KG1 (cell line): ENCODE measurements around the gene SELL.
"Not testable (repeated sequence)": the region's sequence is repeated elsewhere in the genome, so short reads cannot be mapped to it uniquely, and the experiment has no call there.

ENCODE experiments used
- DNase-seq: peaks from one replicate; lab custom pipeline; 2025; lab: John Stamatoyannopoulos, UW

SELL gene

DNA sequence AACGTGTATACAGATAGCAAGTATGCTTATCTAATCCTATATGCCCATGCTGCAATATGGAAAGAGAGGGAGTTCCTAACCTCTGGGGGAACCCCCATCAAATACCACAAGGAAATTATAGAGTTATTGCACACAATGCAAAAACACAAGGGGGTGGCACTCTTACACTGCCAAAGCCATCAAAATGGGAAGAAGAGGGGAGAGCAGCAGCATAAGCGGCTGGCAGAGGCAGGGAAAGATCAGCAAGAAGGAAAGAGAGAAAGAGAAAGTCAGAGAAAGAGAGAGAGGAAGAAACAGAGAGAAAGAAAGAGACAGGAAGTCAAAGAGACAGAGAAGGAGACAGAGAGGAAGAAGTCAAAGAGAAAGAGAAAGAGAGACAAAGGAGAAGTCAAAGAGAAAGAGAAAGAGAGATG, 44.2 kb downstream of the SELL start:
- not testable (repeated sequence) for DNase-seq

DNA sequence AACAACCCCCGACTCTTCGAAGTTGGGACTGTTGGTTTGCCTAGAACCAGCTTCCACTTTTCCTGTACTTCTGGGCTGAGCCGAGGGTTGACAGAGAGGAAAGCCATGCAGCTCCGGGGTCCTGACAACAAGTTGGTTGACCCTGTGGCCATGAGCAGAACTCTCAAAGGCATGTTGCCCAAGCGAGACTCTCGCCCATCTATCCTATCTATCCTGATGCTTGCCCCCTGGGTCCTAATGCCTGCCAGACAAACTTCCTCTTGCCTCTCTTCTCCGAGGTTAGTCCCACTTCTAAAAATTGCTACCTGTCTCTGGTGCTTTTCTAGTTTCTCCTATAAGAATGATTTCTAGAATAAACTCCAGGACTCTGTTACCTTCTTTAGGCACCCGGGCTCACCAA, 48.7 kb downstream of the SELL start:
- DNase-seq = not testable (repeated sequence)

DNA sequence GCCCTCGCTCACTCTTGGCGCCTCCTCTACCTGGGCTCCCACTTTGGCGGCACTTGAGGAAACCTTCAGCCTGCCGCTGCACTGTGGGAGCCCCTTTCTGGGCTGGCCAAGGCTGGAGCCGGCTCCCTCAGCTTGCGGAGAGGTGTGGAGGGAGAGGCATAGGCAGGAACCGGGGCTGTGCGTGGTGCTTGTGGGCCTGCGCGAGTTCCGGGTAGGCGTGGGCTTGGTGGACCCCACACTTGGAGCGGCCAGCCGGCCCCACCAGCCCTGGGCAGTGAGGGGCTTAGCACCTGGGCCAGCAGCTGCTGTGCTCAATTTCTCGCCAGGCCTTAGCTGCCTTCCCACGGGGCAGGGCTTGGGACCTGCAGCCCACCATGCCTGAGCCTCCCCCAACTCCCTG, 50.4 kb downstream of the SELL start:
- DNase-seq = not testable (repeated sequence)

DNA sequence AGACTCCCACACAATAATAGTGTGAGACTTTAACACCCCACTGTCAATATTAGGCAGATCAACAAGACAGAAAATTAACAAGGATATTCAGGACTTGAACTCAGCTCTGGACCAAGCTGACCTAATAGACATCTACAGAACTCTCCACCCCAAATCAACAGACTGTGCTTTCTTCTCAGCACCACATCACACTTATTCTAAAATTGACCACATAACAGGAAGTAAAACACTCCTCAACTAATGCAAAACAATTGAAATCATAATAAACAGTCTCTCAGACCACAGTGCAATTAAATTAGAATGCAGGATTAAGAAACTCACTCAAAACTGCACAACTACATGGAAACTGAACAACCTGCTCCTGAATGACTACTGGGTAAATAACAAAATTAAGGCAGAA, 52.6 kb downstream of the SELL start:
- not testable (repeated sequence) for DNase-seq

DNA sequence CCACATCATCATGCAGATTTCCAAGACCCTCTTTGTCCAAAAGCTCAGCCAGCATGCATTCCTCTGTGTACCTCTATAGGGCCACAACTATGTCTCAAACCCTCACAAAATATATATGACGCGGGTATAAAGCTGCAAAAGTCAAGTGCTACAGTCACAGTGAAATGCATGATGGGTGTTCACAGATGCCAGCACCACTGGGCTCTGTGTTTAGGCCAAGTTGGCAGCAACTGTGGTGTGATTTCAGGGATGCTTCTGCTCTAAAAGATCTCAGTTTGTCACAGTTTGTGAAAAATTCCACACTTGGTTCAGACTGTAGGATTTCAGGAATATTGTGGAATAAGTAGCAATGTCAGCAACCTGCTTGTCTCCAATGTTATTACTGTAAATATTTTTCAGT, 57.5 kb downstream of the SELL start:
- no peak for DNase-seq

DNA sequence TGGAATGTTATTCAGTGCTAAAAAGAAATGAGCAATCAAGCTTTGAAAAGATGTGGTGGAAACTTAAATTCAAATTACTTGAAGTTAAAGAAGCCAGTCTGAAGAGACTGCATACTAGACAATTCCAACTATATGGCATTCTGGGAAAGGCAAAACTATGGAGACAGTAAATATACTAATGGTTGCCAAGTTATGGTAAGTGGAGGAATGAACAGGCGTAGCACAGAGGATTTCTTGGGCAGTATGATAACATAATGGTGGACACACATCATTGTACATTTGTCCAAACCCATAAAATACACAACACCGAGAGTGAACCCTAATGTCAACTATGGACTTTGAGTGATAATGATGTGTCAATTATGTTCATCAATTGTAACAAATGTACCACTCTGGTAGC, 60.4 kb downstream of the SELL start:
- DNase-seq = no peak

DNA sequence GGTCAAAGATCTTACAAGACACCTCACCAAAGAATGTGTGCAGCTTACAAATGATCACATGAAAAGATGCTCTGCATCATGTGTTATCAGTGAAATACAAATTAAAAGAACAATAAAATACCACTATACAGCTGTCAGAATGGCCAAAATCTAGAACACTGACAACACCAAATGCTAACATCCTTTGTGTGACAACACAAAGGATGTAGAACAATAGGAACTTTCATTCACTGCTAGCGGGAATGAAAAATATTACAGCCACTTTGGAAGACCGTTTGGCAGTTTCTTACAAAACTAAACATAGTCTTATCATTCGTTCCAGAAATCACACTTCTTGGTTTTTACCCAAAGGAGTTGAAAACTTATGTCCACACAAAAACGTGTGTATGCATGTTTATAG, 60.9 kb downstream of the SELL start:
- no peak for DNase-seq

DNA sequence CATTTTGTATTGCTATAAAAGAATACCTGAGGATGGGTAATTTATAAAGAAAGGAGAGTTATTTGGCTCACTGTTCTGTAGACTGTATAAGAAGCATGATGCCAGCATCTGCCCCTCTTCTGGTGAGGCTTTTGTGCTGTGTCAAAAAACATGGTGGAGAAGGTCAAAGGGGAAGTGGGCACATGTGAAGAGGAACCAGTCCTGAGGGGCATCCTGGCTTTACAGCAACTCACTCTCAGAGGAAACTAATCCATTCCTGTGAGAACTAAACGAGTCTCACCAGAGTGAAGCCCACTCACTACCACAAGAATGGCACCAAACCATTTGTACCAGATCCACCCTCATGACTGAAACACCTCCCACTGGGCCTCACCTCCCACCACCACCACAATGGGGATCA, 62.7 kb downstream of the SELL start:
- DNase-seq = no peak

DNA sequence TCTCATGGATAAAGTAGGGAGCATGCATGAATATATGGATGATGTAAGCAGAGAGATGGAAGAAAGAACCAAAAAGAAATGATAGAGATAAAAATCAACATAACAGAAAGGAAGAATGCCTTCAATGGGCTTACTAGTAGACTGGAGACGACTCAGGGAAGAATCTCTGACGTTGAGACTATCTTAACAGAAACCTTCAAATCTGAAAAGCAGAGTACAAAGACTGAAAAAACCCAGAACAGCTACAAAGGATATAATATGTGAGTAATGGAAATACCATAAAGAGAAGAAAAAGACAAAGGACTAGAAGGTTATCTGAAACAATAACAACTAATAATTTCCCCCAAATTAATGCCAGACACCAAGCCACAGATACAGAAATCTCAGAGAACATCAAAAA, 63.2 kb downstream of the SELL start:
- no peak for DNase-seq

DNA sequence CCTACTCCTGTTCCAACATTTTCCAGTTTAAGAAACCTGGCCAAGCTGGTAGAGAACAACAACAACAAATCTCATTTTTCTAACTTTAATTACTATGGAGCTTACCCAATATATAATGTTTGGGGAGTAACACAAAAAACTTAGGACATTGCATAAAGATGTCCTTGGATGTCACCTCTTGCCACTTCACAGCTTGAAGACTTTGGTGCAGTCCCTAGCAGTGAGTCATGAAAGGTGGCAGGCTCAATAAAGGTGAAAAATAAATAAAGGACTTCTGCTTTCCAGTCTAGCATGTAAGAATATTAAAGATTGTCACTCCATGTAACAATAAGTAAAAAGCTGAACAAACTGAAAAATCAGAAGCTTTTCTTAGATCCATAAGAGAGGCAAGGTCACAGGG, 63.9 kb downstream of the SELL start:
- DNase-seq = no peak

DNA sequence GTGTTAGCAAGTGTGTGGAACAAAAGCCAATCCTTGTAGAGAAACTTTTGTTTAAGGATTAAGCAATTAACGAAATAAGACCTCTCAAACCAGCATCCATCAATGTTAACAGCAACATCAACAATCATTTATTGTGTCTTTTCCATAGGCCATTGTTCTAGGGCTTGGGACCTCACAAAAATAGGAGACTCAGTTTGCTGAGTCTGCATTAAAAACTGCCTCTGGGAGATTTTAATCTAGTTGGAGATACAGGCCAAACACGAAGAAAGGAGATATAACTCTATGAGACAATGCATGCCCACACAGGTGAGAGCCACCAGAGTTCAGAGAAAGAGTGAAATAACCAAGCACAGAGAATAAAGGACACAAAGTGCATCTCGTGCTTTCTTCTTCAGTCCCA, 67.1 kb downstream of the SELL start:
- DNase-seq = no peak
